GM12874 (cell line): ENCODE data around the gene SLC10A2.

Source experiments
- CTCF ChIP-seq: IDR thresholded peaks from 2 replicates; pipeline ENCODE4 v1.5.1; 2011; ENCODE audit warnings: low read depth, mild to moderate bottlenecking, control low read depth, low read length, moderate library complexity; ENCODE audit not compliant: insufficient read depth

The SLC10A2 gene

DNA sequence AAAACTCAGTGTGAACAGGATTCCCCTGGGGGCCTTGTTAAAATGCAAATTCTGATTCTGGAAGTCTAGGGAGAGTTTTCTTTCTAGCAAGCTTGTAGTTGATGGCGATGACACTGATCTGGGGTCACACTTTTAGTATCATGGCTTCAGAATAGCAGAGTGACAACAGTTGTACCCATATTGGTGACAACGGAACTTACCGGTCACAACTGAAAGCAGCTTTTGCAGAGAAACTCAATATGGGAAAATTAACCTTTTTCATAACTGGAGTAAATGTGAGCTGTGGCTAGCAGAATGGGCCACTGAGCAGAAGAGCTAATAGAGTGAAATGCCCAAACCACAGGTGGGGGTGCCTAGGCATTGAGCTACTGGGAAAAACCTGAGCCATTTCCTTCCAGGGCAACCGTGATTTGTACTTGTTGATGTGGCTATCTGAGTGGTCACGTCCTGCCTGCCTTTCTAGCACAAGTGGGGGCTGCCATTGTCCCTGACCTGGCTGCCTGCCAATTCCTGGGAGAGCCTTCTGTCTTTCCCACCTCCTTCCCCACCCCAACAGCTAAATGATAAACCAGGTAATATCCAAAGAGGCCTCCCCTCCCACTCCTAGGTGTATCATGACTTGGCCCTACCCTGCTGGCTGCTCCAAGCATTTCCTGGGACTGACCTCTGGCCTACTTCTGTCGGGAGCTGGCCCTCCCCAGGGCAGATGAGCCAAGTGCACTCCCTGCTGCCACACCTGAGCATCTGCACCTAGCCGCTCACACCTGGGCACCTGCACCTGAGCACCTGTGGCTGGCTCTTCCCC is 1.7 kb upstream of the SLC10A2 start:
- no peak for TF ChIP-seq CTCF

- TF ChIP-seq CTCF: no peak
Observed at GRCh38 chr13:103066781-103067345, 646 bp upstream of the SLC10A2 start.

- no peak for TF ChIP-seq CTCF
Observed at GRCh38 chr13:103063376-103063775, 2.8 kb downstream of the SLC10A2 start.

DNA sequence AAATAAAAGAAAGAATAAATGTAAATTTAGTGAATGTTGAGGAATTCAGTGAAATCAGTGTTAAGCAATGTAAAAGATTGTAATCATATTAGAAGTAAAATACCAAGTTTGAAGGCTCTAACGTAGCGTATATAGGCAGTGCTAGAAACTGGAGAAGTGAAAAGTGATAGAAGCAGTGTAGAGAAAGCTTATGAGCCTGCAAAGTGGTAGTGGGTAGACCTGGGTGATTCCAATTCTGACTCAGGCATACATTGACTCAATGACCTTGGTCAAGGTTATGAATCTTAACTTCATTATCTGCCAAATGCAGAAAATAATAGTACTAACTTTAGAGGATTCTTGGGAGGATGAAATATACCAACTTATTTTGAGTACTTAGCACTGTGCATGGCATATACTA is 4.1 kb downstream of the SLC10A2 start:
- TF ChIP-seq CTCF: no peak

GRCh38 chr13:103056008-103056407 is 10.2 kb downstream of the SLC10A2 start:
- no peak for TF ChIP-seq CTCF

- TF ChIP-seq CTCF: no peak
Observed at GRCh38 chr13:103055166-103055565, 11.1 kb downstream of the SLC10A2 start.

DNA sequence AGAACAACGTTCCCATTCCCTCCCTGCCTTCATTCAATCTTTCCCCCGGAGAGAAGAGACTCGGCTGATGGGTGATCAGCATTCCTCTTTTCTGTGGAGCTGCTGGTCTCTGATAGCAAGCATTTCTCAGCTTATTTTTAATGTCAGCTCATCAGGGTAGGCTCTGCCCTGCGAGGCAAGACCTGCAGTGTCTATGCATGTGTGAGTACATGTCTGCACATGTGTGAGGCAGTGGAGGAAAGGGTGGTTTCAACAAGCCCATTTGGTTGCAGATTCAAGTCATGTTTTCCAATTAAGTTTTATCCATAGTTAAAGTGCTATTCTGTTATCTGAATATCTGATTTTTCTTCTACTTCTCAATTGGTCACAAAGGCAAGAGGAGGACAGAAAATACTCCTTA is 19.5 kb downstream of the SLC10A2 start:
- no peak for TF ChIP-seq CTCF
